ENCODE results near the gene DUSP5.

- TF ChIP-seq POLR2A (IDR thresholded peaks at IDR 0.05; ENCODE audit: low read length) (no peak), GATA1 (IDR thresholded peaks at IDR 0.05; ENCODE audit: low read depth, low read length) (no peak)
Measured at GRCh38 chr10:110529596-110530011, 31.9 kb downstream of the DUSP5 start.
